HFF-Myc (cell line): Measurements from ENCODE around the gene SCNN1A.

ENCODE experiments used
- DNase-seq: peaks from one replicate; pipeline ENCODE4 v3.0.0-alpha.2; 2011; ENCODE audit warnings: low read depth; ENCODE audit errors: extremely low read depth
- H3K4me3 ChIP-seq: replicated peaks from 2 replicates; pipeline ENCODE4 v1.5.1; 2011; ENCODE audit warnings: low read depth, mild to moderate bottlenecking, control low read depth, low read length
- TF ChIP-seq, protein P1 (sequence below): IDR thresholded peaks from 2 replicates; pipeline ENCODE4 v1.5.1; 2012; ENCODE audit warnings: mild to moderate bottlenecking, low read depth, low read length, control low read depth; ENCODE audit errors: missing control alignments

SCNN1A gene

DNA sequence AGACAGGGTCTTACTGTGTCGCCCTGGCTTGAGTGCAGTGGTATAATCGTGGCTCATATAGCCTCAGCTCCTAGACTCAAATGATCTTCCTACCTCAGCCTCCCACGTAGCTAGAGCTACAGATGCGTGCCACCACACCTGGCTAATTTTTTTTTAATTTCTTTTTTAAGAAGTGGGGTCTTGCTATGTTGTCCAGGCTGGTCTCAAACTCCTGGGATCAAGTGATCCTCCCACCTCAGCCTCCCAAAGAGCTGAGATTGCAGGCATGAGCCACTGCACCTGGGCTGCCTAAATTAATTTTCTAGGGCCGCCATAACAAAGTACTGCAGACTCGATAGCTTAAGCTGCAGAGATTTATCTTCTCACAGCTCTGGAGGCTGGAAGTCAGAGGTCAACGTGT lies 17.7 kb upstream of the SCNN1A start:
- DNase-seq: no peak
- TF ChIP-seq, protein P1, sequence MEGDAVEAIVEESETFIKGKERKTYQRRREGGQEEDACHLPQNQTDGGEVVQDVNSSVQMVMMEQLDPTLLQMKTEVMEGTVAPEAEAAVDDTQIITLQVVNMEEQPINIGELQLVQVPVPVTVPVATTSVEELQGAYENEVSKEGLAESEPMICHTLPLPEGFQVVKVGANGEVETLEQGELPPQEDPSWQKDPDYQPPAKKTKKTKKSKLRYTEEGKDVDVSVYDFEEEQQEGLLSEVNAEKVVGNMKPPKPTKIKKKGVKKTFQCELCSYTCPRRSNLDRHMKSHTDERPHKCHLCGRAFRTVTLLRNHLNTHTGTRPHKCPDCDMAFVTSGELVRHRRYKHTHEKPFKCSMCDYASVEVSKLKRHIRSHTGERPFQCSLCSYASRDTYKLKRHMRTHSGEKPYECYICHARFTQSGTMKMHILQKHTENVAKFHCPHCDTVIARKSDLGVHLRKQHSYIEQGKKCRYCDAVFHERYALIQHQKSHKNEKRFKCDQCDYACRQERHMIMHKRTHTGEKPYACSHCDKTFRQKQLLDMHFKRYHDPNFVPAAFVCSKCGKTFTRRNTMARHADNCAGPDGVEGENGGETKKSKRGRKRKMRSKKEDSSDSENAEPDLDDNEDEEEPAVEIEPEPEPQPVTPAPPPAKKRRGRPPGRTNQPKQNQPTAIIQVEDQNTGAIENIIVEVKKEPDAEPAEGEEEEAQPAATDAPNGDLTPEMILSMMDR: no peak

DNA sequence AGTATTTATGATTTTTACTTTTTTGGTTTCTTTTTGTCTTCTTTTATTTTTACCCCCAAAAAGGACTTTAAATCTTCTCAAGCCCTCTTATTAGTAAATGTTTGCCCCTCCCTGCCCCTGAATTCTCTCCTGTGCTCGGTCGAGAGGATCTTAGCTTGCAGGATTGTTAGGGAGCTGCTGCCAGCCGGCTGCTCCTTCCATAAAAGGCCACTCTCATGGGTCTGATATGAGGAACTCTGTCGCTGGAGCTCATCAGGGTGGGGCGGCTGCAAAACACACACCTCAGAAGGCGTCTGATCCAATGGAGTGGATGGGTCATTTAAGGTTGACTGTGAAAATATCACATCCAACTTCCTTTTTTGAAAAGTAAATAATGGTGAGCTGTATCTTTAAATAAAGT lies 17.1 kb upstream of the SCNN1A start:
- no peak for DNase-seq
- H3K4me3 ChIP-seq: no peak overlapping the region
- TF ChIP-seq, protein P1: no peak

More for the DNA sequence above, 17.7 kb upstream of the SCNN1A start:
- no peak overlapping the region for H3K4me3 ChIP-seq

DNA sequence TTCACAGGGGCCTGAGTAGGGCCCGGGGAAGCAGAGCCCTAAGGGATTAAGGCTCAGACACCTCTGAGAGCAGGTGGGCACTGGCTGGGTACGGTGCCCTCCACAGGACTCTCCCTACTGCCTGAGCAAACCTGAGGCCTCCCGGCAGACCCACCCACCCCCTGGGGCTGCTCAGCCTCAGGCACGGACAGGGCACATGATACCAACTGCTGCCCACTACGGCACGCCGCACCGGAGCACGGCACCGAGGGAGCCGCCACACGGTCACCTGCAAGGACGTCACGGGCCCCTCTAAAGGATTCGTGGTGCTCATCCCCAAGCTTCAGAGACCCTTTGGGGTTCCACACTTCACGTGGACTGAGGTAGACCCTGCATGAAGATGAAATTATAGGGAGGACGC lies 15.7 kb upstream of the SCNN1A start:
- H3K4me3 ChIP-seq: no peak overlapping the region
- TF ChIP-seq, protein P1: no peak
- DNase-seq: no peak

DNA sequence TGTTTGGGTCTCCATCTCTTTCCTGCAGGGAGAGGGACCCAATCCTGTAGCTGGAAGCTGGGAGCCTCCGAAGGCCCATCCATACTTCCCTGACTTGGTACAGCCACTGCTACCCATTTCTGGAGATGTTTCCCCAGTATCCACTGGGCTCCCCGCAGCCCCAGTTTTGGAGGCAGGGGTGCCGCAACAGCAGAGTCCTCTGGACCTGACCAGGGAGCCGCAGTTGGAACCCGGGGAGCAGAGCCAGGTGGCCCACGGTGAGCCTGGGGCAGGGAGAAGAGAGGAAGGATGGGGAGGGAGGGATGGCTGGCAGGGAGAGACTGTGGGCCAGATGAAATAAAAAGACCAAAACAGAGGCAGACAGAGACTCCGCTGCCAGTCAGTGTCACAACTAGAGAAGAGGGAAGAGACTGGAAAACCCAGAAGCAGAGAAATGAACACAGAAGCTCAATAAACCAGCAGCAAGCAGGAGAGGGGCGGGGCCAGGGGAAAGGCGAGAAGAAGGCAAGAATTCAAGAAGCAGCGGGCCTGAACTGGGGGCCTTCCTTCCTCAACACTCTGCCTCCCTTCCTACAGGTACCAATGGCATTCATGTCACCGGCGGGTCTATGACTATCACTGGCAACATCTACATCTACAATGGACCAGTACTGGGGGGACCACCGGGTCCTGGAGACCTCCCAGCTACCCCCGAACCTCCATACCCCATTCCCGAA lies 14.9 kb upstream of the SCNN1A start:
- no peak overlapping the region for H3K4me3 ChIP-seq
- DNase-seq: no peak
- TF ChIP-seq, protein P1: no peak

DNA sequence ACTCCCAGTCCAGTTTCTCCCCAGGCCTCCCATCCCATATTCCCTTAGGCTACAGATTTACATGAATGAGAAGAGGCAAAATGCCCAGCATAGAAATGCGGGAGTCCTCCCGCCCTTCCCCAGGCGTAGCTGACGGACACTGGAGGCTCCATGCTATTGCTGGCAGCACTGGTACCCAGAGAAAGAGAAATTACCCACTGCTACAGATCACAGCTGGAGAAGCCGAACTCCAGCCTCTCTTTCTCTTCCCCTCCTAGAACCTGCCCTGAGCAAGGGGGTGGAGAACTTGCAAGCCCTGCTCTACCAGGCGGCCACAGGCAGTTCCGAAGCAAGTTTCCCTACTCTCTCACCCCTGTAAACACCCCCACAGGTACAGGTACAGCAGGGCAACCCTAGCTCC lies 12.2 kb upstream of the SCNN1A start:
- no peak for DNase-seq
- TF ChIP-seq, protein P1: no peak
- no peak overlapping the region for H3K4me3 ChIP-seq

DNA sequence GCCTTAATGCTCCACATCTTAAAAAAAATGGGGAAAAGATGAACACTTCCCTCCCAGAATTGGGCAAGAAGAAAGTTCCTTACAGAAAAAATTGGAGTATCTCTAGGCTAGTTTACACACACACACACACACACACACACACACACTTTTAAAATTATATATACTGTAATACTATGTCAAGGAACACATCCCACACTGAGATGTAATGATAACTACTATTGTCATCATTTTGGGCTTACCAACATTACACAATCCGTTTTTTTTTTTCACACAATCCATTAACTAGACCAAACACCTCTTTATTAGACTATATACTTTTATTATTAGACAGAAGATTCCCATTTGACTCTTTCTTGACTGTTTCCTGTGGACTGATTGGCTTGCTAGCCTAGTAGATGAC lies 11.1 kb upstream of the SCNN1A start:
- H3K4me3 ChIP-seq: peak overlapping the region; percentile 15; the same call in 1 of the 2 replicates
- TF ChIP-seq, protein P1: no peak
- DNase-seq: no peak

DNA sequence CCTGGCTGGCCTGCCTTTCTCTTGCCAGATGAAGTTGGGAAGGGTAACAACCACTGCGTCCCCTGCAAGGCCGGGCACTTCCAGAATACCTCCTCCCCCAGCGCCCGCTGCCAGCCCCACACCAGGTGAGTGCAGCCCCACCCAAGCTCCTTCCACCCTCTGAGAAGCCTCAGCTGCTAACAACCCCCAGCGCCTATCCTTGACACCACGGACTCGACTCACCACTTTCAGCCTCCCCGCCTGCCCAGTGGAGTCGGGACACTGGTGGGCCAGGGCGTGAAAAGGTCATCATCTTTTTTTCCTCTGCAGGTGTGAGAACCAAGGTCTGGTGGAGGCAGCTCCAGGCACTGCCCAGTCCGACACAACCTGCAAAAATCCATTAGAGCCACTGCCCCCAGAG lies 10.7 kb upstream of the SCNN1A start:
- TF ChIP-seq, protein P1: no peak
- H3K4me3 ChIP-seq: peak overlapping the region; percentile 15; the same call in 1 of the 2 replicates
- no peak for DNase-seq
